IMR-90 (cell line): Measurements from ENCODE around the gene RNF17. TPM values are rescaled to one million over a fixed set of nuclear protein-coding genes. Genes with fewer than 3 reads are reported as not detected.

Source experiments
- ATAC-seq: fragments of 200-7000 bp; cut with Tn5 transposase; 2 replicates; pipeline ENCODE4 v1.9.1; 2020; ENCODE audit warnings: low read depth, mild to moderate bottlenecking, moderate library complexity
- BruUV-seq: library from RNA; stranded (reverse); fragments of 400-500 nt; replicated peaks from 2 replicates; lab custom pipeline; 2021; lab: Mats Ljungman, UMichigan
- CTCF ChIA-PET: fragments of 300-600 bp; formaldehyde crosslinking; extraction: SDS; loops from one replicate; lab custom pipeline; 2021; ENCODE audit warnings: antibody characterized with exemption; lab: Yijun Ruan, JAX
- POLR2A ChIA-PET: fragments of 300-600 bp; sonication (Branson Sonifier 250); formaldehyde crosslinking; loops from one replicate; lab custom pipeline; 2022; ENCODE audit warnings: antibody characterized with exemption; ENCODE audit not compliant: unreplicated experiment; lab: Charles Lee
- DNase-seq: peaks from one replicate; pipeline ENCODE4 v3.0.0; 2013
- H2AFZ ChIP-seq: replicated peaks from 2 replicates; pipeline ENCODE3; 2013; ENCODE audit warnings: low read length, mild to moderate bottlenecking; ENCODE audit not compliant: poor library complexity
- H2AK5ac ChIP-seq: 2 replicates; pipeline ENCODE4 v1.6.1; 2013; ENCODE audit warnings: low read depth, low read length, inconsistent platforms
- H2AK9ac ChIP-seq: replicated peaks from 2 replicates; pipeline ENCODE3; 2013; ENCODE audit warnings: mild to moderate bottlenecking, low read depth, low read length, moderate library complexity; ENCODE audit not compliant: poor library complexity
- H2BK120ac ChIP-seq: 2 replicates; pipeline ENCODE4 v1.6.1; 2013; ENCODE audit warnings: low read depth, low read length, inconsistent platforms
- H2BK15ac ChIP-seq: 3 replicates; pipeline ENCODE4 v1.6.1; 2013; ENCODE audit warnings: low read depth, low read length, inconsistent platforms
- H2BK20ac ChIP-seq: 2 replicates; pipeline ENCODE4 v1.6.1; 2013; ENCODE audit warnings: low read depth, mild to moderate bottlenecking, inconsistent platforms, low read length, moderate library complexity
- H2BK5ac ChIP-seq: 2 replicates; pipeline ENCODE4 v1.6.1; 2013; ENCODE audit warnings: mild to moderate bottlenecking, low read depth, low read length, inconsistent platforms; ENCODE audit not compliant: poor library complexity, severe bottlenecking
- H3K14ac ChIP-seq: replicated peaks from 2 replicates; pipeline ENCODE4 v1.6.1; 2013; ENCODE audit warnings: low read depth, low read length, inconsistent platforms
- H3K18ac ChIP-seq: 2 replicates; pipeline ENCODE4 v1.6.1; 2013; ENCODE audit warnings: low read depth, low read length, control low read depth
- H3K23ac ChIP-seq: 2 replicates; pipeline ENCODE4 v1.6.1; 2013; ENCODE audit warnings: low read depth, low read length, inconsistent platforms
- H3K27ac ChIP-seq: 2 replicates; pipeline ENCODE4 v1.5.1; 2013; ENCODE audit warnings: mild to moderate bottlenecking, control low read depth, low read length; ENCODE audit not compliant: insufficient read depth
- H3K27me3 ChIP-seq: 2 replicates; pipeline ENCODE4 v1.6.1; 2013; ENCODE audit warnings: low read length; ENCODE audit not compliant: control insufficient read depth, insufficient read depth
- H3K36me3 ChIP-seq: 2 replicates; pipeline ENCODE4 v1.6.1; 2013; ENCODE audit warnings: low read length, mixed read lengths; ENCODE audit not compliant: control insufficient read depth, insufficient read depth
- H3K4ac ChIP-seq: 2 replicates; pipeline ENCODE4 v1.6.1; 2013; ENCODE audit warnings: low read depth, low read length, inconsistent platforms
- H3K4me1 ChIP-seq: 2 replicates; pipeline ENCODE4 v1.6.1; 2013; ENCODE audit warnings: low read length, mixed read lengths; ENCODE audit not compliant: control insufficient read depth, insufficient read depth
- H3K4me2 ChIP-seq: 2 replicates; pipeline ENCODE4 v1.6.1; 2013; ENCODE audit warnings: low read depth, mild to moderate bottlenecking, control low read depth, low read length, moderate library complexity
- H3K4me3 ChIP-seq: 2 replicates; pipeline ENCODE4 v1.5.1; 2013; ENCODE audit warnings: low read depth, mild to moderate bottlenecking, control low read depth, low read length, moderate library complexity; ENCODE audit not compliant: insufficient read depth
- H3K56ac ChIP-seq: 2 replicates; pipeline ENCODE4 v1.6.1; 2013; ENCODE audit warnings: low read length, inconsistent platforms; ENCODE audit not compliant: insufficient read depth; ENCODE audit errors: extremely low read depth
- H3K79me1 ChIP-seq, 2 experiments: 2 replicates each; pipeline ENCODE4 v1.6.1; 2013; ENCODE audit warnings: low read length in 2 of 2, inconsistent platforms in 1 of 2, low read depth in 1 of 2
- H3K9ac ChIP-seq: 2 replicates; pipeline ENCODE4 v1.6.1; 2013; ENCODE audit warnings: low read depth, low read length, control low read depth
- H3K9me1 ChIP-seq: 2 replicates; pipeline ENCODE4 v1.6.1; 2013; ENCODE audit warnings: low read length, inconsistent platforms; ENCODE audit not compliant: insufficient read depth
- H3K9me3 ChIP-seq: 2 replicates; pipeline ENCODE4 v1.6.1; 2013; ENCODE audit warnings: low read length; ENCODE audit not compliant: control insufficient read depth, insufficient read depth
- H4K20me1 ChIP-seq: 2 replicates; pipeline ENCODE4 v1.6.1; 2013; ENCODE audit warnings: low read length, inconsistent platforms; ENCODE audit not compliant: insufficient read depth
- H4K5ac ChIP-seq: 2 replicates; pipeline ENCODE4 v1.6.1; 2013; ENCODE audit warnings: mild to moderate bottlenecking, low read depth, low read length, control low read depth
- H4K8ac ChIP-seq, 2 experiments: 2 replicates each; pipeline ENCODE4 v1.6.1; 2013; ENCODE audit warnings: low read depth in 2 of 2, low read length in 2 of 2, control low read depth in 1 of 2, inconsistent platforms in 1 of 2
- H4K91ac ChIP-seq: 2 replicates; pipeline ENCODE4 v1.6.1; 2013; ENCODE audit warnings: low read depth, low read length, inconsistent platforms; ENCODE audit not compliant: insufficient read depth
- BHLHE40 ChIP-seq: fragments of 150-350 bp; IDR thresholded peaks from 2 replicates; pipeline ENCODE4 v1.6.1; 2016; ENCODE audit warnings: mild to moderate bottlenecking, low read depth, low read length
- CEBPB ChIP-seq: IDR thresholded peaks from 2 replicates; pipeline ENCODE4 v1.6.1; 2012; ENCODE audit warnings: low read depth, low read length, improper control_type of control experiment
- CHD1 ChIP-seq: IDR thresholded peaks from 2 replicates; pipeline ENCODE4 v1.6.1; 2012; ENCODE audit warnings: low read depth, low read length, improper control_type of control experiment
- FOS ChIP-seq: fragments of 150-350 bp; IDR thresholded peaks from 2 replicates; pipeline ENCODE4 v1.6.1; 2016; ENCODE audit warnings: low read depth, low read length
- MAFK ChIP-seq: IDR thresholded peaks from 2 replicates; pipeline ENCODE4 v1.6.1; 2012; ENCODE audit warnings: low read depth, low read length, improper control_type of control experiment
- MAZ ChIP-seq: IDR thresholded peaks from 2 replicates; pipeline ENCODE4 v1.6.1; 2012; ENCODE audit warnings: low read depth, mild to moderate bottlenecking, low read length, improper control_type of control experiment, moderate library complexity, borderline replicate concordance
- MXI1 ChIP-seq: IDR thresholded peaks from 2 replicates; pipeline ENCODE4 v1.6.1; 2012; ENCODE audit warnings: low read depth, mild to moderate bottlenecking, low read length, moderate library complexity, borderline replicate concordance
- NFE2L2 ChIP-seq: fragments of 150-350 bp; IDR thresholded peaks from 2 replicates; pipeline ENCODE4 v1.6.1; 2016; ENCODE audit warnings: low read depth, mild to moderate bottlenecking, low read length
- POLR2A ChIP-seq: IDR thresholded peaks from 2 replicates; pipeline ENCODE4 v1.6.1; 2012; ENCODE audit warnings: mild to moderate bottlenecking, low read depth, low read length
- RAD21 ChIP-seq: IDR thresholded peaks from 2 replicates; pipeline ENCODE4 v1.6.1; 2012; ENCODE audit warnings: low read length, improper control_type of control experiment
- RCOR1 ChIP-seq: IDR thresholded peaks from 2 replicates; pipeline ENCODE4 v1.6.1; 2012; ENCODE audit warnings: mild to moderate bottlenecking, low read length, improper control_type of control experiment; ENCODE audit not compliant: insufficient replicate concordance
- RFX5 ChIP-seq: IDR thresholded peaks from 2 replicates; pipeline ENCODE4 v1.8.0; 2012; ENCODE audit warnings: low read depth, mild to moderate bottlenecking, low read length, moderate library complexity
- WGBS, 2 experiments: methylation state at CpG; one replicate each; pipeline versions ENCODE4 v1.1.5 to v1.1.7; 2013; ENCODE audit warnings: missing lambda C conversion rate in 2 of 2; ENCODE audit not compliant: insufficient read length in 1 of 2; ENCODE audit errors: extremely low coverage in 2 of 2; 5-methylcytosine and 5-hydroxymethylcytosine counted together
- dilution Hi-C: fragments of 300-500 bp; cut with HindIII; formaldehyde crosslinking; loops from one replicate; pipeline ENCODE4 v1.14.3; 2018; ENCODE audit warnings: low sequenced_read_pairs; ENCODE audit not compliant: unreplicated experiment
- in situ Hi-C: fragments of 300-500 bp; cut with MboI; formaldehyde crosslinking; loops from 3 replicates; pipeline ENCODE4 v1.14.3; 2019; ENCODE audit warnings: low sequenced_read_pairs, inconsistent platforms, mixed read lengths
- intact Hi-C: fragments of 100-400 bp; cut with micrococcal nuclease; formaldehyde crosslinking; loops from 2 replicates; pipeline ENCODE4 v1.10.0; 2022
- polyA plus RNA-seq, 3 experiments: library from polyadenylated mRNA; depleted of rRNA; stranded (reverse); fragments of >200 nt; gene quantifications; 2 replicates each; pipeline ENCODE4 v1.2.3, GENCODE V29; 2012; ENCODE audit warnings: low replicate concordance in 1 of 3
- total RNA-seq: library from RNA; depleted of rRNA; stranded (reverse); fragments of >200 nt; gene quantifications from 2 replicates; pipeline ENCODE4 v1.2.3, GENCODE V29; 2012
- TF ChIP-seq, protein P1 (sequence below): conservative IDR thresholded peaks from 2 replicates; pipeline ENCODE4 v1.5.1; 2012; ENCODE audit warnings: mild to moderate bottlenecking, low read depth, low read length, improper control_type of control experiment
- TF ChIP-seq, protein P2 (sequence below): fragments of 150-350 bp; IDR thresholded peaks from 2 replicates; pipeline ENCODE4 v1.6.1; 2017; ENCODE audit warnings: mild to moderate bottlenecking, antibody characterized with exemption, low read length, low read depth

The RNF17 gene
- total and polyA plus RNA-seq, 2 of the 4 experiments (the other 2 are of a cell fraction), result 0.03 to 0.18 TPM

DNA sequence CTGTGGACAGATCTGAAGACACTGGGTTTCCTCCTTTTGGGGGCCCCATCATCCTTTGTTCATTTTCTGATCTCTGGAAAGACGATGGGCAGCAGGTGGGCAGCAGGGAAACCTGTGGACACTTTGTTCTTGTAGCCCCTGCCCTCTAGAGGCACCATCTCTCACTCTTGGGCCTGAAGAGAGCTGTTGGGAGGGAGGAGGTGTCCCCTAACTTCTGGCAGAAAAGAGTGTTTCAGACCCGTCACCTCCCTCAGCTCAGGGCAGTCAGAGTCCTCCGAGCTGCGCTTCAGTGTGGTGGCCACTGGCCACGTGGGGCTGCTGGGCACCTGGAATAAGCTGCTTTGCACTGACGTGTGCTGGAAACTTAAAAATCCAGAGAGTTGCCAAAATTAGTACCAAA, 26.9 kb upstream of the RNF17 start:
- no peak overlapping the region for H4K91ac ChIP-seq
- H3K18ac ChIP-seq, result no peak overlapping the region
- in situ Hi-C loops, result no loop called here
- BruUV-seq, result no TSS peak
- H3K23ac ChIP-seq, result no peak overlapping the region
- H3K9ac ChIP-seq, result no peak overlapping the region
- ChIA-PET POLR2A (no interaction called here), CTCF (interaction anchor here (1.2 kb wide), 1 partner anchor 10 kb away, joined by 3 read pairs; no protein-coding TSS in a partner anchor)
- H3K56ac ChIP-seq, result no peak overlapping the region
- no peaks in the 10 kb centered on the region for H3K9me1 ChIP-seq
- H3K4me3 ChIP-seq, result no peak overlapping the region
- H2AK9ac ChIP-seq, result no peak overlapping the region
- no peak overlapping the region for H3K4me2 ChIP-seq
- no peaks in the 10 kb centered on the region for H3K36me3 ChIP-seq
- no peaks in the 10 kb centered on the region for H3K79me1 ChIP-seq
- no peak overlapping the region for H2BK120ac ChIP-seq
- dilution Hi-C loops, result no loop called here
- DNase-seq, result no peak
- ATAC-seq, result no peak
- H2AFZ ChIP-seq, result no peak overlapping the region
- H2BK15ac ChIP-seq, result no peak overlapping the region
- H3K4me1 ChIP-seq, result no peaks in the 10 kb centered on the region
- no peaks in the 10 kb centered on the region; the same call in 1 of the 2 replicates for H3K27me3 ChIP-seq
- H2BK5ac ChIP-seq, result no peak overlapping the region
- H4K5ac ChIP-seq, result no peak overlapping the region
- intact Hi-C loops, result no loop called here
- no peak overlapping the region for H4K8ac ChIP-seq
- WGBS, 2 experiments, result 52% methylated on average over 3 of the region's 6 CpGs; no CpG with 5 or more reads in 1 of the 2 experiments
- TF ChIP-seq RAD21 (no peak), FOS (no peak), POLR2A (no peak), MAZ (no peak), RFX5 (no peak), RCOR1 (no peak), CEBPB (no peak), MXI1 (no peak), CHD1 (no peak), NFE2L2 (no peak), MAFK (no peak), BHLHE40 (no peak)
- TF ChIP-seq, protein P1, sequence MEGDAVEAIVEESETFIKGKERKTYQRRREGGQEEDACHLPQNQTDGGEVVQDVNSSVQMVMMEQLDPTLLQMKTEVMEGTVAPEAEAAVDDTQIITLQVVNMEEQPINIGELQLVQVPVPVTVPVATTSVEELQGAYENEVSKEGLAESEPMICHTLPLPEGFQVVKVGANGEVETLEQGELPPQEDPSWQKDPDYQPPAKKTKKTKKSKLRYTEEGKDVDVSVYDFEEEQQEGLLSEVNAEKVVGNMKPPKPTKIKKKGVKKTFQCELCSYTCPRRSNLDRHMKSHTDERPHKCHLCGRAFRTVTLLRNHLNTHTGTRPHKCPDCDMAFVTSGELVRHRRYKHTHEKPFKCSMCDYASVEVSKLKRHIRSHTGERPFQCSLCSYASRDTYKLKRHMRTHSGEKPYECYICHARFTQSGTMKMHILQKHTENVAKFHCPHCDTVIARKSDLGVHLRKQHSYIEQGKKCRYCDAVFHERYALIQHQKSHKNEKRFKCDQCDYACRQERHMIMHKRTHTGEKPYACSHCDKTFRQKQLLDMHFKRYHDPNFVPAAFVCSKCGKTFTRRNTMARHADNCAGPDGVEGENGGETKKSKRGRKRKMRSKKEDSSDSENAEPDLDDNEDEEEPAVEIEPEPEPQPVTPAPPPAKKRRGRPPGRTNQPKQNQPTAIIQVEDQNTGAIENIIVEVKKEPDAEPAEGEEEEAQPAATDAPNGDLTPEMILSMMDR, result no peak
- TF ChIP-seq, protein P2, sequence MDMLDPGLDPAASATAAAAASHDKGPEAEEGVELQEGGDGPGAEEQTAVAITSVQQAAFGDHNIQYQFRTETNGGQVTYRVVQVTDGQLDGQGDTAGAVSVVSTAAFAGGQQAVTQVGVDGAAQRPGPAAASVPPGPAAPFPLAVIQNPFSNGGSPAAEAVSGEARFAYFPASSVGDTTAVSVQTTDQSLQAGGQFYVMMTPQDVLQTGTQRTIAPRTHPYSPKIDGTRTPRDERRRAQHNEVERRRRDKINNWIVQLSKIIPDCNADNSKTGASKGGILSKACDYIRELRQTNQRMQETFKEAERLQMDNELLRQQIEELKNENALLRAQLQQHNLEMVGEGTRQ, result no peak
- H3K14ac ChIP-seq, result no peak overlapping the region
- no peak overlapping the region for H3K4ac ChIP-seq
- no peaks in the 10 kb centered on the region for H3K9me3 ChIP-seq
- no peak overlapping the region for H3K27ac ChIP-seq
- H2AK5ac ChIP-seq, result no peak overlapping the region
- no peaks in the 10 kb centered on the region for H4K20me1 ChIP-seq
- no peak overlapping the region for H2BK20ac ChIP-seq
